Heart left ventricle (tissue), 13 donors: ENCODE data around the gene SNTA1.

Experiments
- POLR2A ChIP-seq, 2 donors: fragments of 450-650 bp; IDR thresholded peaks; one replicate each; pipeline ENCODE4 v1.6.1; 2017; ENCODE audit warnings: antibody characterized with exemption in 2 of 2, mild to moderate bottlenecking in 2 of 2, moderate library complexity in 2 of 2
- TF ChIP-seq, protein P1 (sequence below), 12 donors: fragments of 200-600 bp; sonication (generic) in 4 of 12; IDR thresholded peaks; one replicate each; pipeline versions ENCODE4 v1.5.0 to v1.8.0; 2018 to 2022; ENCODE audit warnings: antibody characterized with exemption in 12 of 12, mild to moderate bottlenecking in 5 of 12
- donor health status: ischemic (EF 13 %, LVEDD 7.1; RV severe dilation, severe dysfunction).
- donor health status: DM: no; HTN: yes; CAD: no.
- donor health status: DM: no; HTN: no; CAD: no.
- donor health status: ischemic (EF 25% LVEDD 6.9; RV normal size, moderate dysfunction).
- donor health status: ischemic (EF 25% LVEDD 5.7; RV mildly dilated, moderate dysfunction).
- donor health status: ischemic (EF 35%, LVEDD 5.7; RV mildly dilated, moderate dysfunction).
- donor health status: nonischemic (EF 11% LVEDD 7.7; RV severe dilation, severe dysfunction).
- donor health status: DM: yes; HTN: yes; CAD: no.
- donor health status: PGD.
- donor health status: ischemic (EF 29% LVEDD 5.4; RV normal size, mild dysfunction).
- donor health status: nonischemic (EF 23%, LVEDD 6.1; RV moderate dilation, normal function).

DNA sequence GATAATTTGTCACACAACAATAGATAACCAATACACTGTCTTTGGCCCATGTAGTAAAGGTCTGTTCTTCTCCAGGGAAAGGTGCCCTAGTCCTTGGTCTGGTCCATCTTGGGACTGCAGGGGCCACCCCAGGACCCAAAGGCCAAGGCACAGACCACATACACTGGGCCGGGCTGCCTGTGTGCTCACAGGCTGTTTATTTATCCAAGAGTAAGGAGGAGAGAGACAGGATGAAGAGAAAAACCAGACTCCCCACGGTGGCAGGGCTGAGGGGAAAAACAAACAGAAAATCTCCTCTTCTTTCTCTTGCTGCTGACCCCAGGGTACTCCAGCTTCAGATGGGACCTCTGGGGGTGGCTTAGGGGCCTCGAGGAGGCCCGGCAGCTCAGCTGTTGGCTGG is 35.8 kb downstream of the SNTA1 start:
- TF ChIP-seq, protein P1, sequence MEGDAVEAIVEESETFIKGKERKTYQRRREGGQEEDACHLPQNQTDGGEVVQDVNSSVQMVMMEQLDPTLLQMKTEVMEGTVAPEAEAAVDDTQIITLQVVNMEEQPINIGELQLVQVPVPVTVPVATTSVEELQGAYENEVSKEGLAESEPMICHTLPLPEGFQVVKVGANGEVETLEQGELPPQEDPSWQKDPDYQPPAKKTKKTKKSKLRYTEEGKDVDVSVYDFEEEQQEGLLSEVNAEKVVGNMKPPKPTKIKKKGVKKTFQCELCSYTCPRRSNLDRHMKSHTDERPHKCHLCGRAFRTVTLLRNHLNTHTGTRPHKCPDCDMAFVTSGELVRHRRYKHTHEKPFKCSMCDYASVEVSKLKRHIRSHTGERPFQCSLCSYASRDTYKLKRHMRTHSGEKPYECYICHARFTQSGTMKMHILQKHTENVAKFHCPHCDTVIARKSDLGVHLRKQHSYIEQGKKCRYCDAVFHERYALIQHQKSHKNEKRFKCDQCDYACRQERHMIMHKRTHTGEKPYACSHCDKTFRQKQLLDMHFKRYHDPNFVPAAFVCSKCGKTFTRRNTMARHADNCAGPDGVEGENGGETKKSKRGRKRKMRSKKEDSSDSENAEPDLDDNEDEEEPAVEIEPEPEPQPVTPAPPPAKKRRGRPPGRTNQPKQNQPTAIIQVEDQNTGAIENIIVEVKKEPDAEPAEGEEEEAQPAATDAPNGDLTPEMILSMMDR (IDR thresholded peaks at IDR 0.05): no peak
- no peak for TF ChIP-seq POLR2A (IDR thresholded peaks at IDR 0.05)
